Peyer's patch (tissue), 4 donors: ENCODE data around the gene PTX3. TPM values are rescaled to one million over a fixed set of nuclear protein-coding genes. Genes with fewer than 3 reads are reported as not detected.

Experiments
- DNase-seq, 3 donors: peaks; one replicate each; pipeline ENCODE4 v3.0.0-alpha.2; 2017 to 2019
- H3K27ac ChIP-seq, 4 donors: fragments of 200-600 bp; sonication (generic); one replicate each; pipeline ENCODE4 v1.5.1; 2016 to 2019
- H3K27me3 ChIP-seq, 2 donors: fragments of 200-600 bp; sonication (generic); one replicate each; pipeline ENCODE4 v1.5.1; 2019
- H3K36me3 ChIP-seq, 3 donors: fragments of 200-600 bp; sonication (generic); one replicate each; pipeline ENCODE4 v1.5.1; 2016 to 2019
- H3K4me1 ChIP-seq, 4 donors: fragments of 200-600 bp; sonication (generic); one replicate each; pipeline ENCODE4 v1.5.1; 2016 to 2019
- H3K4me3 ChIP-seq, 4 donors: fragments of 200-600 bp; sonication (generic); 1 replicate in 3 of 4; 2 replicates in 1 of 4; pipeline ENCODE4 v1.5.1; 2016 to 2019; ENCODE audit warnings: mild to moderate bottlenecking in 1 of 4
- H3K9me3 ChIP-seq, 4 donors: fragments of 200-600 bp; sonication (generic); one replicate each; pipeline ENCODE4 v1.5.1; 2016 to 2019; ENCODE audit warnings: mild to moderate bottlenecking in 1 of 4
- POLR2A ChIP-seq, 2 donors: fragments of 450-650 bp; IDR thresholded peaks; one replicate each; pipeline ENCODE4 v1.5.1; 2017; ENCODE audit warnings: antibody characterized with exemption in 2 of 2, mild to moderate bottlenecking in 2 of 2, moderate library complexity in 2 of 2
- total RNA-seq, 4 donors: library from RNA; depleted of rRNA; stranded (reverse); fragments of >200 nt; gene quantifications; one replicate each; pipeline ENCODE4 v1.1.0, GENCODE V29; 2016
- TF ChIP-seq, protein P1 (sequence below), 6 experiments: fragments of 450-650 bp in 4 of 6; fragments of 200-600 bp in 2 of 6; sonication (generic) in 1 of 6; IDR thresholded peaks; one replicate each; pipeline ENCODE4 v1.5.1; 2017 to 2019; ENCODE audit warnings: antibody characterized with exemption in 6 of 6, mild to moderate bottlenecking in 3 of 6, moderate library complexity in 1 of 6

The PTX3 gene
- total RNA-seq, 4 donors from 2014 or later = 0.94 TPM; not detected in 3

DNA sequence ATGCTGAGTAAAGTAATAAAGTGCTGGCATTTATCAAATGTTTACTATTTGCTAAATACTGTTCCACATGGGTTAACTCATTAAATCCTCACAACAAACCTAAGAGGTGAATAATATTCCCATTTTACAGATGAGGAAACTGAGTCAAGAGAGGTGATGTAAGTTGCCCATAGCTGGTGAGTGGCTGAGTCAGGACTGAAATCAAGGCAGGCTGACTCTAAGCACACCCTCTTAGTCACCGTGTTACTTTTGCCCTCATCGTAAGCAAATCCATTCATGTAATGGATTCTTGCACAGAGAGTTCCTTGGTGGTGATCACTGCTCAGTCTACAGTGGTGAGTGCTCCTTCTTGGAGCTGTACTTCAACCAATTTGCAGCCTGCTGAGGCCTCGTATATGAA lies 28.9 kb upstream of the PTX3 start:
- Histone ChIP-seq H3K36me3 (no peaks in the 10 kb centered on the region), H3K27ac (no peak overlapping the region), H3K9me3 (no peaks in the 10 kb centered on the region), H3K27me3 (no peaks in the 10 kb centered on the region), H3K4me1 (no peaks in the 10 kb centered on the region), H3K4me3 (no peak overlapping the region)
- TF ChIP-seq POLR2A (IDR thresholded peaks at IDR 0.05) = no peak
- TF ChIP-seq, protein P1, sequence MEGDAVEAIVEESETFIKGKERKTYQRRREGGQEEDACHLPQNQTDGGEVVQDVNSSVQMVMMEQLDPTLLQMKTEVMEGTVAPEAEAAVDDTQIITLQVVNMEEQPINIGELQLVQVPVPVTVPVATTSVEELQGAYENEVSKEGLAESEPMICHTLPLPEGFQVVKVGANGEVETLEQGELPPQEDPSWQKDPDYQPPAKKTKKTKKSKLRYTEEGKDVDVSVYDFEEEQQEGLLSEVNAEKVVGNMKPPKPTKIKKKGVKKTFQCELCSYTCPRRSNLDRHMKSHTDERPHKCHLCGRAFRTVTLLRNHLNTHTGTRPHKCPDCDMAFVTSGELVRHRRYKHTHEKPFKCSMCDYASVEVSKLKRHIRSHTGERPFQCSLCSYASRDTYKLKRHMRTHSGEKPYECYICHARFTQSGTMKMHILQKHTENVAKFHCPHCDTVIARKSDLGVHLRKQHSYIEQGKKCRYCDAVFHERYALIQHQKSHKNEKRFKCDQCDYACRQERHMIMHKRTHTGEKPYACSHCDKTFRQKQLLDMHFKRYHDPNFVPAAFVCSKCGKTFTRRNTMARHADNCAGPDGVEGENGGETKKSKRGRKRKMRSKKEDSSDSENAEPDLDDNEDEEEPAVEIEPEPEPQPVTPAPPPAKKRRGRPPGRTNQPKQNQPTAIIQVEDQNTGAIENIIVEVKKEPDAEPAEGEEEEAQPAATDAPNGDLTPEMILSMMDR (IDR thresholded peaks at IDR 0.05) = no peak
- no peak for DNase-seq

GRCh38 chr3:157408499-157409149 lies 28.0 kb upstream of the PTX3 start:
- no peaks in the 10 kb centered on the region for H3K9me3 ChIP-seq
- DNase-seq = no peak
- H3K4me1 ChIP-seq = no peaks in the 10 kb centered on the region
- H3K27me3 ChIP-seq = no peaks in the 10 kb centered on the region
- no peak overlapping the region for H3K4me3 ChIP-seq
- no peak overlapping the region for H3K27ac ChIP-seq
- TF ChIP-seq, protein P1 (IDR thresholded peaks at IDR 0.05) = no peak
- TF ChIP-seq POLR2A (IDR thresholded peaks at IDR 0.05) = no peak
- H3K36me3 ChIP-seq = no peaks in the 10 kb centered on the region

DNA sequence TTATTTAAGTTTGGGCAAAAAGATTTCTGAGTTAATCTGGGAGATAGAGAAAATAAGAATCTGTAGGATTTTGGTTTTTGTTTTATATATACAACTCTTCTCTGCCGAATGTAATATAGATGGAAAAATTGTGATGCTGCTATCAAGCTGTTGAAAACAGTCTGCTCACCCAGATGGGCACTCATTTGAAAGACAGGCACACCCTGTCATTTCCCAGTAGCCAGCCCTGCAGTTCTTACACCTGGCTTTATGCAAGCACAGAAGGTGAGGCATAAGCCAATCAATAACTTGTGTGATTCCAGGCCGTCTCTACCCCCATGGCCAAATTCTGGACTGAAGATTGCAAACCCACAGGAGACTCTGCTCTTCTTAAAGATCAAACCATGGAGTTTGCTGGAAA lies 27.1 kb upstream of the PTX3 start:
- no peaks in the 10 kb centered on the region for H3K9me3 ChIP-seq

GRCh38 chr3:157410945-157411344 lies 25.7 kb upstream of the PTX3 start:
- no peak overlapping the region for H3K27ac ChIP-seq
- H3K36me3 ChIP-seq = no peaks in the 10 kb centered on the region
- no peaks in the 10 kb centered on the region for H3K27me3 ChIP-seq
- TF ChIP-seq POLR2A (IDR thresholded peaks at IDR 0.05) = no peak
- TF ChIP-seq, protein P1 (IDR thresholded peaks at IDR 0.05) = no peak
- H3K4me1 ChIP-seq = no peaks in the 10 kb centered on the region
- no peaks in the 10 kb centered on the region for H3K9me3 ChIP-seq
- no peak overlapping the region for H3K4me3 ChIP-seq
- DNase-seq = no peak

More for the DNA sequence above, 27.1 kb upstream of the PTX3 start:
- H3K27ac ChIP-seq = no peak overlapping the region
- TF ChIP-seq, protein P1 (IDR thresholded peaks at IDR 0.05) = no peak
- no peak for TF ChIP-seq POLR2A (IDR thresholded peaks at IDR 0.05)
- no peaks in the 10 kb centered on the region for H3K36me3 ChIP-seq
- H3K4me3 ChIP-seq = no peak overlapping the region
- H3K4me1 ChIP-seq = no peaks in the 10 kb centered on the region
- no peaks in the 10 kb centered on the region for H3K27me3 ChIP-seq
- no peak for DNase-seq

DNA sequence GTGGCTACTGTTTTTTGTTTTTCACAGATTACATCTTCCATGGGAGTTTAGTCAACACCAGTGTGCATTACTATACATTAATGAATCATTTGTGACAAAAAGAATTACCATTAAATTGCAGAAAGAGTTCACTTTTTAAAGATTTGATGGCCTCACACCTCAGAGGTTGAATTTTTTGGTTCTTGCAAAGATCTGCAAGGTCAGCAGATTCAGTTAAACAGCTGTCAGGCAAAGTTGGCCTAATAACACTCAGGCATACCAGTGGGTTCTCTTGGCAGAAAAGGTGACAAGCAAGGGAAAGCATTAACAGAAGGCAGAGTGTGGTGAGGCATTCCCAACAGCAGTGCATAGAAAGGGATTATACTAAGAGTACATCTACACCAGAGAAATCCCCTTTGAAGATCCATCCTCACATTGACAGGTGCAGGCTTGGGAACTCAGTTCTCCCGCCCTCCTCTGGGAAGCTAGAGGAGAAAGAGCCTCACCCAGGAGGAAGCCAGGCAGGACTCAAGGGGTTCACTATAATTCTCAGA lies 24.3 kb upstream of the PTX3 start:
- H3K4me3 ChIP-seq = no peak overlapping the region
- H3K4me1 ChIP-seq = no peaks in the 10 kb centered on the region
- H3K27me3 ChIP-seq = no peaks in the 10 kb centered on the region
- no peak for DNase-seq
- TF ChIP-seq POLR2A (IDR thresholded peaks at IDR 0.05) = no peak
- TF ChIP-seq, protein P1 (IDR thresholded peaks at IDR 0.05) = no peak
- H3K27ac ChIP-seq = no peak overlapping the region
- H3K36me3 ChIP-seq = no peaks in the 10 kb centered on the region
- no peaks in the 10 kb centered on the region for H3K9me3 ChIP-seq
